ENCODE data around the gene NT5DC3. TPM values are rescaled to one million over a fixed set of nuclear protein-coding genes. Genes with fewer than 3 reads are reported as not detected.
A peak's percentile ranks its signal among the peaks of the same experiment; 100 is the strongest.
"Not testable (repeated sequence)": the region's sequence is repeated elsewhere in the genome, so short reads cannot be mapped to it uniquely, and the experiment has no call there.

NT5DC3 gene
- total RNA-seq, 2 experiments from 2014 or later: 4.7 to 7.5 TPM

DNA sequence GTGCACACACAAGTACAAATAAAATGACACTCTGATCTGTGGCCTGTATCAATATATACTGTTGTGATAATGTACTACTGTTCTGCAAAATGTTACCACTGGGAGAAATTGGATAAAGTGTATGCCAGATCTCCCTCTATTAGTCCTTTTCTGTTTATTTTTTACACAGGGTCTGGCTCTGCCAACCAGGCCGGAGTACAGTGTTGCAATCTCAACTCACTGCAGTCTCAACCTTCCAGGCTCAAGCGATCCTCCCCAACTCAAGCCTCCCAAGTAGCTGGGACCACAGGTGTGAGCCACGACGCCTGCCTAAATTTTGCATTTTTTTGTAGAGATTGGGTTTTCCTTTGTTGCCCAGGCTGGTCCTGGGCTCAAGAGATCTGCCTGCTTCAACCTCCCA is 1.9 kb downstream of the NT5DC3 start:
- ChIA-PET CTCF (ENCODE audit: unreplicated experiment) (no interaction called here), POLR2A (interaction anchor here (0.6 kb wide), 1 partner anchor 1215 kb away, joined by 3 read pairs; no protein-coding TSS in a partner anchor)
- H3K4me1 ChIP-seq (ENCODE audit: insufficient read depth, low read length, poor library complexity, severe bottlenecking): peaks cover 14% of the 10 kb centered on the region
- no peaks in the 10 kb centered on the region for H3K36me3 ChIP-seq (ENCODE audit: insufficient read depth, low read length)
- no peak overlapping the region for H3K27ac ChIP-seq (ENCODE audit: low read depth, low read length, poor library complexity, severe bottlenecking)
- TF ChIP-seq EZH2phosphoT487 (IDR thresholded peaks at IDR 0.05; ENCODE audit: borderline replicate concordance, low read depth, low read length) (no peak), CTCF (conservative IDR thresholded peaks at IDR 0.05; ENCODE audit: low read length) (no peak)
- no peaks in the 10 kb centered on the region; the same call in 1 of the 2 replicates for H3K79me2 ChIP-seq (ENCODE audit: insufficient read depth, low read depth, low read length)
- H3K4me2 ChIP-seq (ENCODE audit: low read length): peak overlapping the region; percentile 99; the same call in 1 of the 2 replicates
- H3K9me2 ChIP-seq (ENCODE audit: insufficient read depth, low read length): no peaks in the 10 kb centered on the region
- no peak overlapping the region for H3K4me3 ChIP-seq (ENCODE audit: low read depth, low read length, poor library complexity, severe bottlenecking)
- no peak for DNase-seq (ENCODE audit: low spot score)
- H4K20me1 ChIP-seq (ENCODE audit: insufficient read depth, low read length): no peaks in the 10 kb centered on the region
- no TSS peak for BruUV-seq (replicated peaks)
- no peaks in the 10 kb centered on the region for H3K9me3 ChIP-seq (ENCODE audit: low read length)
- H2AFZ ChIP-seq (ENCODE audit: low read length): no peak overlapping the region
- intact Hi-C loops (cut with micrococcal nuclease; ENCODE audit: unreplicated experiment): no loop called here

- H3K4me2 ChIP-seq (ENCODE audit: low read length): no peak overlapping the region
- no peaks in the 10 kb centered on the region for H3K9me2 ChIP-seq (ENCODE audit: insufficient read depth, low read length)
- ChIA-PET POLR2A (no interaction called here), CTCF (ENCODE audit: unreplicated experiment) (no interaction called here)
- no peak overlapping the region for H2AFZ ChIP-seq (ENCODE audit: low read length)
- H3K9me3 ChIP-seq (ENCODE audit: low read length): no peaks in the 10 kb centered on the region
- H3K4me3 ChIP-seq (ENCODE audit: low read depth, low read length, poor library complexity, severe bottlenecking): no peak overlapping the region
- no peak overlapping the region for H3K27ac ChIP-seq (ENCODE audit: low read depth, low read length, poor library complexity, severe bottlenecking)
- H3K36me3 ChIP-seq (ENCODE audit: insufficient read depth, low read length): no peaks in the 10 kb centered on the region
- no peak for DNase-seq (ENCODE audit: low spot score)
- no TSS peak for BruUV-seq (replicated peaks)
- TF ChIP-seq CTCF (conservative IDR thresholded peaks at IDR 0.05; ENCODE audit: low read length): no peak
- TF ChIP-seq EZH2phosphoT487 (IDR thresholded peaks at IDR 0.05; ENCODE audit: borderline replicate concordance, low read depth, low read length): no peak
- H3K4me1 ChIP-seq (ENCODE audit: insufficient read depth, low read length, poor library complexity, severe bottlenecking): peaks cover 14% of the 10 kb centered on the region
- intact Hi-C loops (cut with micrococcal nuclease; ENCODE audit: unreplicated experiment): no loop called here
- no peaks in the 10 kb centered on the region for H4K20me1 ChIP-seq (ENCODE audit: insufficient read depth, low read length)
- H3K79me2 ChIP-seq (ENCODE audit: insufficient read depth, low read depth, low read length): no peaks in the 10 kb centered on the region; the same call in 1 of the 2 replicates
Observed at GRCh38 chr12:103838254-103838914, 2.6 kb downstream of the NT5DC3 start.

GRCh38 chr12:103836345-103836744 is 4.7 kb downstream of the NT5DC3 start:
- Histone ChIP-seq H3K9me2 (ENCODE audit: insufficient read depth, low read length) (no peaks in the 10 kb centered on the region), H3K9me3 (ENCODE audit: low read length) (no peaks in the 10 kb centered on the region), H3K4me3 (ENCODE audit: low read depth, low read length, poor library complexity, severe bottlenecking) (no peak overlapping the region), H3K4me1 (ENCODE audit: insufficient read depth, low read length, poor library complexity, severe bottlenecking) (peaks cover 21% of the 10 kb centered on the region), H2AFZ (ENCODE audit: low read length) (no peak overlapping the region), H3K4me2 (ENCODE audit: low read length) (no peak overlapping the region), H3K27ac (ENCODE audit: low read depth, low read length, poor library complexity, severe bottlenecking) (no peak overlapping the region), H4K20me1 (ENCODE audit: insufficient read depth, low read length) (no peaks in the 10 kb centered on the region), H3K36me3 (ENCODE audit: insufficient read depth, low read length) (no peaks in the 10 kb centered on the region), H3K79me2 (ENCODE audit: insufficient read depth, low read depth, low read length) (no peaks in the 10 kb centered on the region; the same call in 1 of the 2 replicates)
- ChIA-PET POLR2A (interaction anchor here (0.9 kb wide), 2 partner anchors 13 to 26 kb away, joined by 3 read pairs; no protein-coding TSS in a partner anchor), CTCF (ENCODE audit: unreplicated experiment) (no interaction called here)
- intact Hi-C loops (cut with micrococcal nuclease; ENCODE audit: unreplicated experiment): no loop called here
- no peak for TF ChIP-seq CTCF (conservative IDR thresholded peaks at IDR 0.05; ENCODE audit: low read length)
- no peak for TF ChIP-seq EZH2phosphoT487 (IDR thresholded peaks at IDR 0.05; ENCODE audit: borderline replicate concordance, low read depth, low read length)
- no TSS peak for BruUV-seq (replicated peaks)
- DNase-seq (ENCODE audit: low spot score): no peak

GRCh38 chr12:103835747-103836335 is 5.2 kb downstream of the NT5DC3 start:
- DNase-seq (ENCODE audit: low spot score); intact Hi-C loops (cut with micrococcal nuclease; ENCODE audit: unreplicated experiment); H3K27ac ChIP-seq (ENCODE audit: low read depth, low read length, poor library complexity, severe bottlenecking); H3K9me3 ChIP-seq (ENCODE audit: low read length); H3K36me3 ChIP-seq (ENCODE audit: insufficient read depth, low read length); BruUV-seq (replicated peaks); CTCF ChIA-PET (ENCODE audit: unreplicated experiment); H3K4me2 ChIP-seq (ENCODE audit: low read length); H2AFZ ChIP-seq (ENCODE audit: low read length); H3K4me3 ChIP-seq (ENCODE audit: low read depth, low read length, poor library complexity, severe bottlenecking); H4K20me1 ChIP-seq (ENCODE audit: insufficient read depth, low read length); H3K9me2 ChIP-seq (ENCODE audit: insufficient read depth, low read length); H3K79me2 ChIP-seq (ENCODE audit: insufficient read depth, low read depth, low read length): not testable (repeated sequence)
- POLR2A ChIA-PET: interaction anchor here (0.9 kb wide), 2 partner anchors 12 to 26 kb away, joined by 3 read pairs; no protein-coding TSS in a partner anchor
- H3K4me1 ChIP-seq (ENCODE audit: insufficient read depth, low read length, poor library complexity, severe bottlenecking): peaks cover 21% of the 10 kb centered on the region

All from OCI-LY7 (cell line).